SK-N-SH (cell line): ENCODE results near the gene LRP5. TPM values are rescaled to one million over a fixed set of nuclear protein-coding genes. Genes with fewer than 3 reads are reported as not detected.

ENCODE experiments used
- CTCF ChIA-PET: fragments of 300-600, 350-600 bp; formaldehyde crosslinking; extraction: SDS; loops from one replicate; lab custom pipeline; 2021; lab: Yijun Ruan, JAX
- POLR2A ChIA-PET: fragments of 350-600 bp; sonication (Branson Sonifier 250); formaldehyde crosslinking; extraction: SDS; loops from one replicate; lab custom pipeline; 2020; ENCODE audit warnings: antibody characterized with exemption, inconsistent platforms; lab: Yijun Ruan, JAX
- DNase-seq: peaks from one replicate; pipeline ENCODE4 v3.0.0; 2012
- H2AFZ ChIP-seq: fragments of 200-600 bp; sonication (generic); 2 replicates; pipeline ENCODE4 v1.8.1; 2016; ENCODE audit warnings: antibody characterized with exemption, mild to moderate bottlenecking, low read depth
- H3F3A ChIP-seq: fragments of 200-600 bp; sonication (generic); replicated peaks from 2 replicates; pipeline ENCODE3; 2016; ENCODE audit warnings: antibody characterized with exemption, mild to moderate bottlenecking; ENCODE audit not compliant: insufficient read depth
- H3K27ac ChIP-seq, 2 experiments: fragments of 200-500 bp in 1 of 2; fragments of 200-600 bp in 1 of 2; sonication (Bioruptor generic) in 1 of 2; sonication (generic), shearing (Covaris generic) in 1 of 2; 2 replicates each; pipeline versions ENCODE4 v1.5.1 to v1.6.1; 2014 to 2016; ENCODE audit warnings: low read depth in 2 of 2, inconsistent platforms in 1 of 2, low read length in 1 of 2, mild to moderate bottlenecking in 1 of 2, mixed read lengths in 1 of 2
- H3K27me3 ChIP-seq: fragments of 200-600 bp; sonication (generic), shearing (Covaris generic); 2 replicates; pipeline ENCODE4 v1.6.1; 2016; ENCODE audit warnings: mixed run types; ENCODE audit not compliant: insufficient read depth
- H3K36me3 ChIP-seq, 2 experiments: fragments of 200-500 bp in 1 of 2; fragments of 200-600 bp in 1 of 2; sonication (Bioruptor generic) in 1 of 2; sonication (generic) in 1 of 2; replicated peaks in 1 of 2; 2 replicates each; pipeline versions ENCODE3 to v1.5.1; 2014 to 2016; ENCODE audit warnings: low read length in 1 of 2, mild to moderate bottlenecking in 1 of 2; ENCODE audit not compliant: insufficient read depth in 2 of 2, control insufficient read depth in 1 of 2
- H3K4me1 ChIP-seq, 2 experiments: fragments of 200-500 bp in 1 of 2; fragments of 200-600 bp in 1 of 2; sonication (Bioruptor generic) in 1 of 2; sonication (generic), shearing (Covaris generic) in 1 of 2; 2 replicates each; pipeline versions ENCODE4 v1.5.1 to v1.6.1; 2014 to 2016; ENCODE audit warnings: low read depth in 1 of 2, low read length in 1 of 2, mixed run types in 1 of 2; ENCODE audit not compliant: insufficient read depth in 2 of 2, control insufficient read depth in 1 of 2
- H3K4me2 ChIP-seq: fragments of 200-600 bp; sonication (generic), shearing (Covaris generic); 2 replicates; pipeline ENCODE4 v1.6.1; 2017; ENCODE audit warnings: mixed run types
- H3K4me3 ChIP-seq, 2 experiments: fragments of 200-500 bp in 1 of 2; fragments of 200-600 bp in 1 of 2; sonication (Bioruptor generic) in 1 of 2; sonication (generic), shearing (Covaris generic) in 1 of 2; 2 replicates each; pipeline versions ENCODE4 v1.5.1 to v1.8.1; 2014 to 2016; ENCODE audit warnings: low read depth in 2 of 2, inconsistent platforms in 1 of 2, low read length in 1 of 2, mild to moderate bottlenecking in 1 of 2, mixed read lengths in 1 of 2, moderate library complexity in 1 of 2
- H3K79me2 ChIP-seq: fragments of 200-600 bp; sonication (generic); 2 replicates; pipeline ENCODE4 v1.8.1; 2017; ENCODE audit warnings: mild to moderate bottlenecking; ENCODE audit not compliant: insufficient read depth
- H3K9ac ChIP-seq: fragments of 200-600 bp; sonication (generic); 2 replicates; pipeline ENCODE4 v1.6.1; 2017; ENCODE audit warnings: mixed run types
- H3K9me2 ChIP-seq: fragments of 200-600 bp; sonication (generic); 2 replicates; pipeline ENCODE4 v1.6.1; 2017; ENCODE audit warnings: mixed run types
- H3K9me3 ChIP-seq: fragments of 200-600 bp; sonication (generic); 2 replicates; pipeline ENCODE4 v1.6.1; 2017; ENCODE audit warnings: mixed run types, mild to moderate bottlenecking, moderate library complexity
- H4K20me1 ChIP-seq: fragments of 200-600 bp; sonication (generic); 2 replicates; pipeline ENCODE4 v1.6.1; 2017; ENCODE audit warnings: mild to moderate bottlenecking, mixed run types; ENCODE audit not compliant: insufficient read depth
- CHD2 ChIP-seq: fragments of 150-350 bp; IDR thresholded peaks from 2 replicates; pipeline ENCODE4 v1.6.1; 2018; ENCODE audit warnings: low read length; ENCODE audit not compliant: partially characterized antibody
- CTCF ChIP-seq: fragments of 200-600 bp; sonication (generic); IDR thresholded peaks from 2 replicates; pipeline ENCODE4 v1.6.1; 2017; ENCODE audit warnings: antibody characterized with exemption, mild to moderate bottlenecking, moderate library complexity
- ELF1 ChIP-seq: IDR thresholded peaks from 2 replicates; pipeline ENCODE4 v1.4.0; 2012
- EP300 ChIP-seq, 2 experiments: IDR thresholded peaks; 2 replicates each; pipeline versions ENCODE4 v1.4.0 to v1.6.1; 2012; ENCODE audit warnings: borderline replicate concordance in 1 of 2, low read depth in 1 of 2, low read length in 1 of 2
- FOXJ3 ChIP-seq: sonication (generic); formaldehyde crosslinking; IDR thresholded peaks from 2 replicates; pipeline ENCODE4 v1.5.1; 2020; ENCODE audit warnings: mild to moderate bottlenecking, missing genetic modification reagents
- FOXM1 ChIP-seq: IDR thresholded peaks from 2 replicates; pipeline ENCODE4 v1.4.0; 2012; ENCODE audit warnings: low read depth, mild to moderate bottlenecking
- GABPA ChIP-seq: IDR thresholded peaks from 2 replicates; pipeline ENCODE4 v1.4.0; 2012; ENCODE audit warnings: low read depth, mild to moderate bottlenecking
- GATA2 ChIP-seq: sonication (generic); formaldehyde crosslinking; IDR thresholded peaks from 2 replicates; pipeline ENCODE4 v1.5.0; 2020; ENCODE audit warnings: mild to moderate bottlenecking, missing genetic modification reagents
- MAX ChIP-seq: IDR thresholded peaks from 2 replicates; pipeline ENCODE4 v1.4.0; 2012; ENCODE audit warnings: low read depth
- MXI1 ChIP-seq: IDR thresholded peaks from 2 replicates; pipeline ENCODE4 v1.6.1; 2012; ENCODE audit warnings: mild to moderate bottlenecking, low read depth, low read length, improper control_type of control experiment
- NRF1 ChIP-seq: IDR thresholded peaks from 2 replicates; pipeline ENCODE4 v1.6.1; 2012; ENCODE audit warnings: low read depth, mild to moderate bottlenecking, low read length
- PBX3 ChIP-seq: IDR thresholded peaks from 2 replicates; pipeline ENCODE4; 2012
- RCOR1 ChIP-seq: fragments of 150-350 bp; IDR thresholded peaks from 2 replicates; pipeline ENCODE4 v1.6.1; 2017; ENCODE audit warnings: antibody characterized with exemption, low read length
- SIN3A ChIP-seq: IDR thresholded peaks from 2 replicates; pipeline ENCODE4 v1.6.1; 2012; ENCODE audit warnings: low read depth, mild to moderate bottlenecking, low read length, moderate library complexity, borderline replicate concordance
- TAF1 ChIP-seq: IDR thresholded peaks from 2 replicates; pipeline ENCODE4 v1.6.1; 2012; ENCODE audit warnings: low read depth, mild to moderate bottlenecking, low read length, moderate library complexity, borderline replicate concordance
- TCF12 ChIP-seq: IDR thresholded peaks from 2 replicates; pipeline ENCODE4 v1.4.0; 2012
- TEAD4 ChIP-seq: IDR thresholded peaks from 2 replicates; pipeline ENCODE4 v1.4.0; 2012; ENCODE audit warnings: mild to moderate bottlenecking, borderline replicate concordance; ENCODE audit not compliant: insufficient read depth
- USF1 ChIP-seq: IDR thresholded peaks from 2 replicates; pipeline ENCODE4 v1.4.0; 2012; ENCODE audit warnings: low read depth, borderline replicate concordance
- ZBTB33 ChIP-seq: IDR thresholded peaks from 2 replicates; pipeline ENCODE4 v1.4.0; 2012; ENCODE audit warnings: low read depth, borderline replicate concordance
- WGBS: methylation state at CpG from one replicate; pipeline ENCODE4 v1.1.6; 2017; ENCODE audit warnings: low lambda C conversion rate; 5-methylcytosine and 5-hydroxymethylcytosine counted together
- polyA plus RNA-seq, 3 experiments: library from polyadenylated mRNA; depleted of rRNA; stranded (reverse); fragments of >200 nt; gene quantifications; 2 replicates each; pipeline ENCODE4 v1.2.3, GENCODE V29; 2012

Gene LRP5
- polyA plus RNA-seq, 1 of the 3 experiments (the other 2 are of a cell fraction) = 15.0 TPM

GRCh38 chr11:68412593-68413475, 100.4 kb downstream of the LRP5 start:
- H3F3A ChIP-seq = no peaks in the 10 kb centered on the region
- no peaks in the 10 kb centered on the region for H3K9me2 ChIP-seq
- H4K20me1 ChIP-seq = no peaks in the 10 kb centered on the region
- WGBS = 86% methylated on average over 13 of the region's 24 CpGs
- no peaks in the 10 kb centered on the region for H3K79me2 ChIP-seq
- no peaks in the 10 kb centered on the region for H3K9me3 ChIP-seq
- H3K27me3 ChIP-seq = no peaks in the 10 kb centered on the region
- H3K36me3 ChIP-seq = peaks cover 8 to 53% of the 10 kb centered on the region in 2 experiments
- H2AFZ ChIP-seq = no peak overlapping the region
- H3K27ac ChIP-seq = peak overlapping the region in 1 of 2 experiments; percentile 34; a peak in 1 of 4 replicates
- ChIA-PET POLR2A (no interaction called here), CTCF (interaction anchor here (0.7 to 1.3 kb wide), 2 partner anchors 114 to 155 kb away, joined by 3 to 4 read pairs; no protein-coding TSS in a partner anchor)
- H3K4me3 ChIP-seq = no peak overlapping the region
- DNase-seq = no peak
- H3K9ac ChIP-seq = no peak overlapping the region
- peaks cover 0 to 12% of the 10 kb centered on the region in 2 experiments; a peak in 1 of 4 replicates for H3K4me1 ChIP-seq
- no peak overlapping the region for H3K4me2 ChIP-seq
- TF ChIP-seq ELF1 = no peak
- no peak for TF ChIP-seq MAX
- no peak for TF ChIP-seq CTCF
- TF ChIP-seq GATA2 = no peak
- TF ChIP-seq TAF1 = no peak
- no peak for TF ChIP-seq USF1
- no peak for TF ChIP-seq RCOR1
- no peak for TF ChIP-seq FOXJ3
- TF ChIP-seq FOXM1 = no peak
- no peak for TF ChIP-seq GABPA
- TF ChIP-seq EP300 (IDR thresholded peaks at IDR 0.05; ENCODE audit: borderline replicate concordance in 1 of 2, low read depth in 1 of 2, low read length in 1 of 2) = no peak
- TF ChIP-seq SIN3A = no peak
- TF ChIP-seq ZBTB33 = no peak
- TF ChIP-seq TEAD4 = no peak
- no peak for TF ChIP-seq TCF12
- TF ChIP-seq MXI1 = no peak
- no peak for TF ChIP-seq CHD2
- no peak for TF ChIP-seq NRF1
- TF ChIP-seq PBX3 = no peak
